ENCODE results near the gene TXNDC15.

TXNDC15 gene

GRCh38 chr5:134932508-134932907 lies 58.3 kb downstream of the TXNDC15 start:
- DNase-seq: no peak

DNA sequence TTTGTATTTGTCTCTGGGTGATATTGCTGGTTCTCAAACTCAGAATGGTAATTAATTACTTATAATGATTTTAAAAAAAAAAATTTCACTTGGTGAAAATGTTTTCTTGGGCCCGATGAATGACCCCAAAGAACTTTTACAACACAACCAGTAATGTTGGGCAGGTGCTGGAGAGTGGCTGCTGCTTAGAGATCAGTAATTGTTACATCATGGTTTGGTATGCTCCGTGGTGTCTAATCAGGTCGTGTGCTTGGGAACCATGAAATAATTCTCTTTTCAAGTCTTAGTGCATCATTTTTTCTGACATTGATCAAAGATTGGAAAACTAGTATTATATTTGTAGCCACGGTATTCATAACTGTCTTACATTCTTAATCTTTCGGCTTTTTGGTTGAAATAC lies 60.0 kb downstream of the TXNDC15 start:
- DNase-seq: no peak

DNA sequence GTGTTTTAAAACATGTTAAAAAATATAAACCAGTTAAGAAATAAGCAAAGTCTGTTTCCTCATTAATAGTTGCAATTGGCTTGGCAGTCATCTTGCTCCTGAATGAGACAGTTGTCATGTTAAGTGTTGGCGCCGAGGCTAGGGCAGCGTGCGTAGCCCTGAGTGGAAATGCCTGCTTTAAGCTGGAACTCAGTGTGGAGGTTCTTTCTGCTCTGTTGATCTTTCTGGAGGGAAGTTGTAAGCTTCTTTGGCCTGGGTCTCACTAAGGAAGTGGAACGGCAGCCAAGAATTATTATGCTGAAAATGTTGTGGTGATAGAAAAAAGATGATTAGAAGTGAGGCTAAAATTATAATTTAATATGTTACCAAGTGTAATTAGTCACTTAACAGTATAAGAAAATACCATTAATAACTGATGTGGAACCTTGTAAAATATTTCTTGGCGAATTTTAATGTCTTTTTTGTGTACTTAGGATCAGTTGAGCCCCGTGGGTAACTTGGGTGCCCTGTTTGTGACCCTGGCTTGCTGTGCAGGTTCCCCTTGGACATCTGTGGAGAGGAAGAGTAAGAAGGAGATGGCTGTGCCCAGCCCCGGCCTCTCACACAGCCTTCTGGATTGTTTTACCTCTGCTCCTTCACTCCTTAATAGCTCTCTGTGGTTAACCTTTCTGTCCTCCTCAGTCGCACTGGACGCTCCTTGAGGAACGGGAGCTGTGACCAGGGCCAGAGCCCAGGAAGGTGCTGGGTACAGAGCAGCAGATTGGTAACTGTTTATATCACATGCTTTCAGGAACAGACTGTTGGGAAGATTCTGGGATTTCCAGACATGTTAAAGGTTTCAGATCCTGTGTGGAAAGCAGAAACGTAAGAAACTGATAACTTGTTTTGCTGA lies 61.8 kb downstream of the TXNDC15 start:
- no peak for DNase-seq

- DNase-seq: no peak
These were observed 63.4 kb downstream of the TXNDC15 start for GRCh38 chr5:134937526-134937925.

DNA sequence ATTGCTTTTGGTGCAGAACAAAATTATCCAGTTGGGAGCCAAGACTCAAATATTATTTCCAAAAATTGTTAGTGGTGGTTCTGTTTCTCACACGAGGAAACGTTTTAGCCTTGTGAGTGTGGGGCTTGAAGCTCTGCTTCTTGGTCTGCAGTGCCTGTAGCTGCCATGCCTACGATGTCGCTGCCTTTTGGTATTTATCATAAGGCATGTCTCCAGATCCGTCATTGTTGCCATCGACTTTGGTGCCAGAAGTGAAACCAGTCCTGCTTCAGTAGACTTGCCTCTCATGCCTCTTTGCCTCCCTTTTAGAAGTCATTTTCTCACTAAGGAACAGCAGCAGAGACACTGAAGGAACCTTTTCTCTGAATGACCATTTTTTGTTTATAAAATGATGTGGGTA lies 63.9 kb downstream of the TXNDC15 start:
- no peak for DNase-seq

GRCh38 chr5:134939500-134939899 lies 65.3 kb downstream of the TXNDC15 start:
- no peak for DNase-seq

DNA sequence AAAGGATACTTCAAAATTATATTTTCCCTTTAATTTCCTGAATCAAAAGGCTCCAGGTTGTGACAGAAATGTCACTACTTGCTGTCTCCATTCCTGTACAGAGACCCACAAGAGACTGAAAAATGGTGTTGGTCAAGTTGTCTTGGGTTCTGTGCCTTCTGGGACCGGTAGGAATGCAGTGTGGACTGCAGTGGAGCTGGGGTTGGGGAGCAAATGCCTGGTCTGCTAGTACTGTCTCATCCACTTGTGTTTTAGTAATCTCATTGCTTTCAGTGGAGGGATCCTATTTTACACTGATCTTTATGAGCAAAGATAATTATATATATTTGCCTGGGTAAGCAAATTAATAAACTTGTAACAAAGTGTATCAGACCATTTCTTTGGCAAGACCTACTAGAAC lies 69.4 kb downstream of the TXNDC15 start:
- DNase-seq: no peak

DNA sequence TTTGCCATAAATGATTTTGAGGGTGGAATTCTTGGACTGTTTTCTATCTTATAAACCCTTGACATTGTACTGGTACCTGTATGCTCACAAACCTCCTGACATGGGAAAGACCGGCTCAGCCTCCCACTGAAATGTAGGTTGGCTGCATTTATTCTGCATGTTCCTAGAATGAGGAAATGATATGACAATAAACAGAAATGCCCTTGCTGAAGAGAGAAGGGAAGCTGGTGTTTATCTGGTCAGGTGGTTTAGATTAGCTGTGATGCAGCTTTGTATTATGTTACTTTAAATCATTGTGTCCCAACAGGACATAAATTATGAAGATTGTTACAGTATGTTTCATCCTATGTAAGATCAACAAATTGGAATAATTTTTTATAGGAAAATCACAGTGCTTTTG lies 70.5 kb downstream of the TXNDC15 start:
- no peak for DNase-seq

DNA sequence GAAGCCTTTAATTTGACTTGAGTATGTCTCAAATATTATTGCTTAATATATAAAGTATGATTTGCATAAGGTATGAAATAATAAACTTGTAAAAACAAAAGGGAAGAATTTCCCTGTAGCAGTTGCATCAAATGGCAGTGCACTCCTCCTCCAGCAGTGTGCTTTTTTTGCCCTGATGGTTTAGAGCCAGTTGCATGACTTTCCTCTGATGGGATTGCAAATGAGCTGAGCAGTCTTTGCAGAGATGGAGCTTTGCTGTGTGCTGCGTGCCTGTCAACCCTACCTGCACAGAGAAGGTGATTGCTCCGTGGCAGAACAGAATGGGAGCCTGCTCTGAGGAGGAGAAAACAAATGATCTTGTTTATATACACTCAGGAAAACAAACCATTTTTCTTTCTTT lies 70.9 kb downstream of the TXNDC15 start:
- no peak for DNase-seq

- no peak for DNase-seq
These were observed 74.7 kb downstream of the TXNDC15 start for GRCh38 chr5:134948911-134949310.

DNA sequence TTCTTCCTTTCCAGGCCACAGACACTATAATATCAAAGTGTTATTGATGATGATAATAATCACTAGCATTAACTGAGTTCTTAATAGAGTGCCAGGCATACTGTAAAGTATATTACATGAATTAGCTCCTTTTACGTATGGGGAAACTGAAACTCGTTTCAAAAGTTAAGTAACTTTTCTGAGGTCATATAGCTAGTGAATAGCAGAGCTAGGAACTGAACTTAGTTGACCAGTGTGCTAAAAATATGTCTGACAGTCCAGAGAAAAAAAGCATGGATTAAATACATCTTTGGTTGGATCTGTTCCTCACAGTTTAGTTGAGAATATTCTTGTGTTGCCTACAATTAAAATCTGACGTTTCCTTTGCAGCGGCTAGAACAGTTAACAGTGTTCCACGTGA lies 75.1 kb downstream of the TXNDC15 start:
- DNase-seq: no peak

All from activated CD4-positive, alpha-beta T cell treated with anti-CD3 and anti-CD28 coated beads, Interleukin-2, amount 50 U/mL, for 4 hours (primary cell).